ENCODE results near the gene PKP4.

DNA sequence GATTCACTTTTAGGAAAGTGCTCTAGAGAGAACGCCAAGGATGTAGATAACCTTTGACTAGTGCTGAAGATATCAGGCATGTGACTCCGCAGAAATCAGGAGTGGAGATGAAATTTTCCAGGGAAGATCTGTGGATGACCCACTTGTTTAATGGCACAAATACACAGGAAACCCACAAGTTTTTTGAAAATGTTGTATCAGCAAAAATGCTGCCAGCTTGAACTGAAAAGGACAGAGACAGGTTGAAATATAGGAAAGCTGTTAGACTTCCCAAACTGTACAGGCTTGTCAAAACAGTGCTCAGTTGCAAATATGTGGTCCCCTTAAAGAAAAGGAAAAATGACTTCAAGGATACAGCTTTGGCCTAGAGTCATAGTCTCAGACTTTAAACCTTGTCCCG lies 96.5 kb downstream of the PKP4 start:
- TF ChIP-seq, protein P1, sequence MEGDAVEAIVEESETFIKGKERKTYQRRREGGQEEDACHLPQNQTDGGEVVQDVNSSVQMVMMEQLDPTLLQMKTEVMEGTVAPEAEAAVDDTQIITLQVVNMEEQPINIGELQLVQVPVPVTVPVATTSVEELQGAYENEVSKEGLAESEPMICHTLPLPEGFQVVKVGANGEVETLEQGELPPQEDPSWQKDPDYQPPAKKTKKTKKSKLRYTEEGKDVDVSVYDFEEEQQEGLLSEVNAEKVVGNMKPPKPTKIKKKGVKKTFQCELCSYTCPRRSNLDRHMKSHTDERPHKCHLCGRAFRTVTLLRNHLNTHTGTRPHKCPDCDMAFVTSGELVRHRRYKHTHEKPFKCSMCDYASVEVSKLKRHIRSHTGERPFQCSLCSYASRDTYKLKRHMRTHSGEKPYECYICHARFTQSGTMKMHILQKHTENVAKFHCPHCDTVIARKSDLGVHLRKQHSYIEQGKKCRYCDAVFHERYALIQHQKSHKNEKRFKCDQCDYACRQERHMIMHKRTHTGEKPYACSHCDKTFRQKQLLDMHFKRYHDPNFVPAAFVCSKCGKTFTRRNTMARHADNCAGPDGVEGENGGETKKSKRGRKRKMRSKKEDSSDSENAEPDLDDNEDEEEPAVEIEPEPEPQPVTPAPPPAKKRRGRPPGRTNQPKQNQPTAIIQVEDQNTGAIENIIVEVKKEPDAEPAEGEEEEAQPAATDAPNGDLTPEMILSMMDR (IDR thresholded peaks at IDR 0.05): no peak
- no peak for TF ChIP-seq EZH2 (IDR thresholded peaks at IDR 0.05; ENCODE audit: borderline replicate concordance, insufficient read depth, low read depth, low read length, poor library complexity, severe bottlenecking)
